SW480 (cell line): ENCODE measurements around the gene SH2D1B.
"Not testable (repeated sequence)": the region's sequence is repeated elsewhere in the genome, so short reads cannot be mapped to it uniquely, and the experiment has no call there.

Experiments used
- DNase-seq: peaks from one replicate; pipeline ENCODE4 v3.0.0-alpha.2; 2016; ENCODE audit warnings: low spot score

Gene SH2D1B

GRCh38 chr1:162412002-162412401, at the start of gene SH2D1B:
SH2D1B (minus strand) TSS chr1:162412136; CDS start chr1:162412016, 120 bp downstream.
- no peak for DNase-seq

GRCh38 chr1:162458236-162458635, 46.3 kb upstream of the SH2D1B start:
- DNase-seq = no peak

GRCh38 chr1:162456323-162456722, 44.4 kb upstream of the SH2D1B start:
- DNase-seq = no peak

- not testable (repeated sequence) for DNase-seq
These were observed 42.4 kb upstream of the SH2D1B start for GRCh38 chr1:162454361-162454760.

- no peak for DNase-seq
These were observed 35.0 kb upstream of the SH2D1B start for GRCh38 chr1:162446946-162447345.

- DNase-seq = no peak
These were observed 33.0 kb upstream of the SH2D1B start for GRCh38 chr1:162444903-162445302.

- not testable (repeated sequence) for DNase-seq
These were observed 21.2 kb upstream of the SH2D1B start for GRCh38 chr1:162432977-162433713.

GRCh38 chr1:162430583-162430982, 18.6 kb upstream of the SH2D1B start:
- DNase-seq = no peak

GRCh38 chr1:162422662-162423375, 10.9 kb upstream of the SH2D1B start:
- DNase-seq = no peak

GRCh38 chr1:162421258-162422164, 9.6 kb upstream of the SH2D1B start:
- peak; percentile 12 for DNase-seq

GRCh38 chr1:162420120-162420519, 8.2 kb upstream of the SH2D1B start:
- DNase-seq = no peak

- not testable (repeated sequence) for DNase-seq
These were observed 7.6 kb upstream of the SH2D1B start for GRCh38 chr1:162419450-162419931.

- DNase-seq = not testable (repeated sequence)
These were observed 6.6 kb upstream of the SH2D1B start for GRCh38 chr1:162418584-162418983.

- DNase-seq = no peak
These were observed 5.7 kb upstream of the SH2D1B start for GRCh38 chr1:162417650-162418049.

GRCh38 chr1:162416909-162417308, 5.0 kb upstream of the SH2D1B start:
- no peak for DNase-seq

GRCh38 chr1:162416215-162416614, 4.3 kb upstream of the SH2D1B start:
- DNase-seq = no peak

GRCh38 chr1:162407539-162407938, 4.4 kb downstream of the SH2D1B start:
- no peak for DNase-seq

- DNase-seq = no peak
These were observed 5.1 kb downstream of the SH2D1B start for GRCh38 chr1:162406811-162407210.

GRCh38 chr1:162405800-162406199, 6.1 kb downstream of the SH2D1B start:
- no peak for DNase-seq

GRCh38 chr1:162404550-162405160, 7.3 kb downstream of the SH2D1B start:
- DNase-seq = no peak

- DNase-seq = no peak
These were observed 11.1 kb downstream of the SH2D1B start for GRCh38 chr1:162400790-162401355.
